GM21515 (cell line): ENCODE data around the gene HSDL2.

Source experiments
- ATAC-seq: cut with Tn5 transposase; IDR thresholded peaks from one replicate; pipeline ENCODE4 v1.9.1; 2021; ENCODE audit not compliant: unreplicated experiment

The HSDL2 gene

DNA sequence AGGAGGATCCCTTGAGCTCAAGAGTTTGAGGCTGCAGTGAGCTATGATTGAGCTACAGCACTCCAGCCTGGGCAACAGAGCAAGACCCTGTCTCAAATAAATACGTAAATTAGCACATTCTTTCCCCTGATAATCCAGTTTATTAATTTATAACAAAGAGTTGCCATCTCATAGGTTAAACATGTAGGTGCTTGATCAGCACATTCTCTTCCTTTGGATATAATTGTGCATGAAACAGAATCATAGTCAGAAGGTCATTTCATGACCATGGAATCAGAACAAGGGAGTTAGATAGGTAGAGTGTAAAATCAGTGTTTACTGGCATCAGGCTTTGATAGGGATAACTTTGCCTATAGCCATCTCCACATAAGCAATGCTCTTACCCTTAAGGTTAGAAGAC, 63.7 kb downstream of the HSDL2 start:
- no peak for ATAC-seq

DNA sequence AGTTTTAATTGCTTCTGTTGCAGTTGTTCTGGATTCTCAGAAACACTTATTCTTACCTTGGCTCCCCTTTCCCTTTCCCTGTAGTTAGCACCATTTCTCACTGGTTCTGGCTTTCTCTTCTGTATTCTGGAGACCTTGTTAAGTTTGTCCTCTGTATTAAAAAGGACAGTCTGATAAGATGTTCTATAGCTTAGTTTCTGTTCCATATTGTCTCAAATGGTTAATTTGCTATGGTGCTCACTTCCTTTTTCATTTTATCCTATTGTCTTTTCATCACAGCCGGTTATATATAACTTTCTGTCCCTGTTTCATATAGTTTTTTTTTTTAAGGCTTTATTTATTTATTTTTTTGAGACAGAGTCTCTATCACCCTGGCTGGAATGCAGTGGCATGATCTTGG, 65.3 kb downstream of the HSDL2 start:
- ATAC-seq = no peak

DNA sequence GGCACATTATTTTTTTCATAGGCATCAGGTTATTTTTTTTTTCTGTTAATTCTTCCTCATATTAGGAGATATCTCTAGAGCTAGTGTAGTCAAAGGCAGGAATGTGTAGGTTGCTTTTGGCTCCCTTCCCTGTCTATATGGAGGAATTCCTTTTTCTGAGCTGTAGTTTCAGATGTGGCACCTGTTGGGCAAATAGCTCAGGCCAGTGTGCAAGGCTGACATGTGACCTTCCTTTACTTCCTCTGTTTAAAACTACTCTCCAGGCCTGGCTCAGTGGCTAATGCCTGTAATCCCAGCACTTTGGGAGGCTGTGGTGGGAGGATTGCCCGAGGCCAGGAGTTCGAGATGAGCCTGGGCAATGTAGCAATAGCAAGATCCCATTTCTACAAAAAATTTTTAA, 66.2 kb downstream of the HSDL2 start:
- no peak for ATAC-seq

DNA sequence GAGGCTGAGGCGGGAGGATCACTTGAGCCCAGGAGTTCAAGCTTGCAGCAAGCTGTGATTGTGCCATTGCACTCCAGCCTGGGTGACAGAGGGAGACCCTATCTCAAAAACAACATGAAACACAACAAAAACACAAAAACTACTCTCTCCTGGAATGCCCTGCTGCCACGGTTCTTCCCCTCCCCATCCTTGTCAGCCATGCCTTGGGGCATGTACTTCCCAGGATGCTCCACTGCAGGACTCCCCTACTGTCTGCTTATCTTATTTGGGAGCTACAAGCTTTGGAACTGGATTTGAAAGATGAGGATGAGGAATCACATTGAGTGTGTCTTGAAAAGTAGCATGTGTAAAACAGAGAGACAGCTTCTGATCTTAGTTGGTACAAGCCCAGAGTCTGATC, 66.6 kb downstream of the HSDL2 start:
- ATAC-seq = no peak

DNA sequence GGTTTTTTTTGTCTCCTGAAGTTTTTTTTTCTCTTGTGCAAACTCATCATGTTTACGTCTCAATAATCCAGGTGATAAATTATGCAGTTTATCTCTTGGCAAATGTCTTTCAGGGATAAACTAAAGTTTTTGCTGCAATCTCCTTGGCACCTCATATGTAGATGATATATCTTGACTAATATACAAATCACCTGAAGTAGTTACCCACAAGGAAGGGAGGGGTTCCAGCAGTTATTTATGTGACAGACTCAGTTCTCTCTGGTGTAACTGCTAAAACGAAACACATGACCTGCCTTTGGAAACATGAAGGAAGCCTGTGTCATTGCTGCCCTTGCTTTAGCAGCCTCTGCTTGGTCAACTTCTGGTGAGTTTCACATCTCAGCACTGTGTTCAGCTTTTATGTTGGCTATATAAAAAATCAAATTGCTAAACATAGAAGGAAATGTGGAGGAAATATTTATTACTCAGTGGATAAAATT, 67.4 kb downstream of the HSDL2 start:
- ATAC-seq = no peak

DNA sequence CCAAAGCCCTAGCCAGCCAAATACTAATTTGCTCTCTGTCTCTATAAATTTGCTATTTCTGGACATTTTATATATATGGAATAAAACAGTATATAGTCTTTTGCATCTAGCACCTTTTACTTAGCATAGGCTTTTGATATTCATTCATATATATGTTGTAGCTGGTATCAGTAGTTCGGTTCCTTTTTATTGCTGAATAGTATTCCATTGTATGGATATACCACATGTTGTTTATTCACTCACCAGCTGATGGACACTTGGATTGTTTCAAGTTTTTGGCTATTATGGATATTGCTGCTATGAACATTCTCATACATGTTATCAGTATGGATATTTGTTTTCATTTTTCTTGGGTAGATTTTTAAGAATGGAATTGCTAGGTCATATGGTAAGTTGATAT, 82.9 kb downstream of the HSDL2 start:
- ATAC-seq = no peak

DNA sequence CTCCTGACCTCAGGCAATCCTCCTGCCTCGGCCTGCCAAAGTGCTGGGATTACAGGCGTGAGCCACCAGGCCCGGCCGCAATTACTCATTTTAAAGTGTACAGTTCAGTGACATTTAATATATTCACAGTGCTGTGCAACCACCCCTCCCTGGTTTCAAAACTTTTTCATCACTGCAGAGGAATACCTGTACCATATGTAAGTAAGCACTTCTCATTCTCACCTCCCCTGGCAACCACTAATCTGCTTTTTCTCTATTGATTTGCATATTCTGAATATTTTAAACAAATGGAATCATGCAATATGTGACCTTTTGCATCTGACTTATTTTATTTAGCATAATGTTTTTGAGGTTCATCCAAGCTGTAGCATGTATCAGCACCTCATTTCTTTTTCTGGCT, 85.4 kb downstream of the HSDL2 start:
- ATAC-seq = no peak

DNA sequence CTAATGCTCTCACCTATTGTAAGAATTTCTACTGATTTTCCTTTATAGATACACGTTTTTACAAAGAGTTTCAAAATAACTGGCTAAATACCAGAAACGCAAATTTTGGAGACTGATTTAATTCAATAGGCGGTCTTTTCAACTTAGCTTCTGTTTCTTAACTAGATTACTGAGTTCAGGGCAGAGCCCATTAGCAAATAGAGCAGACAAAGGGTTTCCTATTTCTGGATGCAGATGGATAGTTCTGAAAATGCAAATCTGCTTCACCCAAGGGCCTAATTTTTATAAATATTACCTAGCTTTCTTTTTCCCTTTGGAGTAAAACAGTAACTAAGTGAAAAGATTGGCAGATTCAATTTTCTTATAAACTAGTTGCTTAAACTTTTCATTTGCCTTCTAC, 93.1 kb downstream of the HSDL2 start:
- ATAC-seq = no peak

DNA sequence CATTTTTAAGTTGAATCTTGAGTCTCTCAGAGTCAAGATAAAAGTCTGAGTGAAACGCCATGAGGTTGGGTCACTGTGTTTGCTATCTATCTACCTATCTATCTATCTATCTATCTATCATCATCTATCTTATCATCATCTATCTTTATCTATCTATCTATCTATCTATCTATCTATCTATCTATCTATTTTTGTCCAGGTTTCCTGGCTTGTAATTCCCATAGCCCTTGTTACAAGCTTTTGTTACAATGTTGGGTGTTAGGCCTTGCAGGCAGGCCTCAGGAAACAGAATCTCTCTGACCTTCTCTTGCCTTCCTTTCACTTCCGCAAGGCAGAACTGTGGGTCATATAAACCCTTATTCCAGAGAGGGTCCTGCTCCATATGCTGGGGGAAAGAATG, 94.1 kb downstream of the HSDL2 start:
- ATAC-seq = no peak

DNA sequence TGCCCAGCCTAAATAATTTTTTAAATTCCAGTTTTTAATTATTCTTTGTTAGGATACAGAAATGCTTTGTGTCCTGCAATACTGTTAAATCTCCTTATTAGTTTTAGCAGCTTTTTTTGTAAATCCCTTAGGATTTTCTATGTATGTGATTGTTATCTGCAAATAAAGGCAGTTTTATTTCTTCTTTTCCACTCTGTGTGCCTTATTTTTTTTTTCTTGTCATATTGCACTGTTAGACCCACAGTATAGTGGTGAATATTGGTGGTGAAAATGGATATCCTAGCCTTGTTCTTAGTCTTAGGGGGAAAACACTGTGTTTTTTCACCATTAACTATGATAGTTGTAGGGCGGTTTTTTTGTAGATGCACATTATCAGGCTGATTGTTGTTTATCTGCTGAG, 95.4 kb downstream of the HSDL2 start:
- ATAC-seq = no peak

DNA sequence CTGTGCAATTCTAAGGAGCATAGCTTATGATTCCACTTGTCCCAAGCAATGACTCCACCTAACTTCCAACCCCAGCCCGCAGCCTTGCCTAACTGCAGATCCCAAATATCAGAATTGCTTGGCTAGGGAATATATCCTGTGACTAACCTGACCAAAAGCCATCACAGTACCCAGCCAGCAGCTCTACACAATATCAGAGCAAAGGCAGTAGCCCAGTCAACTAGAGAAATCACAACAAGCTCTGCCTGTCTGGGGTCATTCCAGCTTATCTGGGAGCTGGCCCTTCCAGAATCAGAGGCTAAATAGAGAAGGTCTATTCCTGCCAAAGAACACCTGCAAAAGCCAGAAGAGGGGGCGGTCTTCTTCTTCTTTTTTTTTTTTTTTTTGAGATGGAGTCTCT, 97.4 kb downstream of the HSDL2 start:
- ATAC-seq = no peak

DNA sequence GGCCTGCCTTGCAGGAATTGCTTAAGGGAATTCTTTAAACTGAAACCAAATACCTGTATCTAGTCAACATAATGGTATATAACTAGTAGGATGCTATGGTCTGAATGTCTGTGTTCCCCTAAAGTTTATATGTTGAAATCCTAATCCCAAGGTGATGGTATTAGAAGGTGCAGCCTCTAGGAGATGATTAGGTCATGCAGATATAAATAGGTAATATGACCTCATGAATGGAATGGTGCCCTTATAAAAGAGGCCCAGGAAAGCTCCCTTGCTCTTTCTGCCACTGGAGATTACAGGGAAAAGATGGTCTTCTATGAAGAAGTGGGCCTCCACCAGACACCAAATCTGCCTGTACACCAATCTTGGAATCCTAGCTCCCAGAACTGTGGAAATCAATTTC, 99.3 kb downstream of the HSDL2 start:
- ATAC-seq = no peak

DNA sequence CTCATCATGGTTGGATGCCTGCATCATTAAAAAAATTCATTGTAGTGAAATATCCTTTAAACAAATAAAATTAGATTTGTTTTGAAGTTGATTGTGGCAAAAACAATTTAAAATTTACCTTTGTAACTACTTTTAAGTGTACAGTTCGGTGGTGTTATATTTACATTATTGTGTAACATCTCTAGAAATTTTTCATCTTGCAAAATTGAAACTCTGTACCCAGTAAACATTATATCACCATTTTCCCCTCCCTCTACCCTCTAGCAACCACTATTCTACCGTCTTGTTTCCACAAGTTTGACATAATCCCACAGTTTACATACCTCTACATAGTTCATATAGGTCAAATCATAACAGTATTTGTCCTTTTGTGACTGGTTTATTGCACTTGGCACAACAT, 104.7 kb downstream of the HSDL2 start:
- ATAC-seq = no peak

DNA sequence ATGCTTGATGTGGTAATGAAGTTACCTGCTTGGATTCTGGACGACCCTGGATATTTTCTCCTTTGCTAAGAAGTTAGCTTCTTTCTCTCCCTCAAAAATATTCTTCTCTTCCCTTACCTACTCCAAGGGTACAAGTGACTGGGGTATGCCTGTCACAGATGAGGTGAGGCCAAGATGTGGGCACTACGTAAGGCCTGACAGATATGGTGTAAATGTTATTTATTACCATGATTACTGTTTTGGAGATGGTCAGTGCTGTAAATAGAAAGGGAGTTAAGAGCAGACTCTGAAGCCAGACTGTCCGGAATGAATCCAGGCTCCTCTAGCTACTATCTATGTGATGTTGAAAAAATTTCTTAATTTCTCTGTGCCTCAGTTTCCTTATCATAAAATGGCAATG, 105.7 kb downstream of the HSDL2 start:
- ATAC-seq = no peak

DNA sequence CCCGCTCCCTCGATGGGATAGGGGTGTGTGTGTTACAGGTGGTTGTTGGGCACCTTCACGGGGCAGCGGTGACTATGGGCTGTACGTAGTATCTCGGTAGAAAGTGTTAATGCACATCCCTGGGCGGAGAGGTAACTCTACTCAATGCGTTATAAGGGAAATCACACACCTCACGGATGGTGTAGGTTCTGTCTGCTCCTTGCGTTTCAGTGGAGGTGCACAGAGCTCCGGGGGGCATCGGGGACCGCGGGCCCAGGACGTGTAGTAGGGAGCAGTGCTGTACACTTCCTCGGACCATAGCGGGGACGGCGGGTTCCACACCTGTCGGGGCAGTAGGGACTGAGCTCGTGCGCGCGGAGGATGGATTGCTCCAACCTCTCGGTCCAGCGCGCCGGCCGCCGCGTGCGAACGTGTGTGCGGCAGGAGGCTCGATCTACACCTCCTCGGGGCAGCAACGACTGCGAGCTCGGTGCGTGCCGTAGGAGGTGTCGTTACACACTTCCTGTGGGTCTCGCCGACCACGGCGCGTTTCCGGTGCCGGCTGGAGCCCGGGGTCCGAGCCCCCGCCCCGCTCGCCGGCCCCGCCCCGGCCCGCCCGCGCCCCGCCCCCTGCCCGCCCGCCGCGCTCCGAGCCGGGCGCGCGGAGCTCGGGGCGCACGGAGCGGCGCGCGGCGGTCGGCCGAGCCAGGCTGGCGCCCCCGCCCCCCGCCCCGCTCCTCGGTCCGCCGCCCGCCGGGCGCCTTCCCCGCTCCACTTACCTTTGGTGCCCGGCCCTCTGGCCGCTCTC, 106.5 kb downstream of the HSDL2 start, which contains the start of gene KIAA1958:
TSS of gene KIAA1958 (plus strand) at position 607 of the 787 bp plus-strand sequence. CDS start 87,254 bp downstream, outside the sequence.
- ATAC-seq = peak; percentile 94

DNA sequence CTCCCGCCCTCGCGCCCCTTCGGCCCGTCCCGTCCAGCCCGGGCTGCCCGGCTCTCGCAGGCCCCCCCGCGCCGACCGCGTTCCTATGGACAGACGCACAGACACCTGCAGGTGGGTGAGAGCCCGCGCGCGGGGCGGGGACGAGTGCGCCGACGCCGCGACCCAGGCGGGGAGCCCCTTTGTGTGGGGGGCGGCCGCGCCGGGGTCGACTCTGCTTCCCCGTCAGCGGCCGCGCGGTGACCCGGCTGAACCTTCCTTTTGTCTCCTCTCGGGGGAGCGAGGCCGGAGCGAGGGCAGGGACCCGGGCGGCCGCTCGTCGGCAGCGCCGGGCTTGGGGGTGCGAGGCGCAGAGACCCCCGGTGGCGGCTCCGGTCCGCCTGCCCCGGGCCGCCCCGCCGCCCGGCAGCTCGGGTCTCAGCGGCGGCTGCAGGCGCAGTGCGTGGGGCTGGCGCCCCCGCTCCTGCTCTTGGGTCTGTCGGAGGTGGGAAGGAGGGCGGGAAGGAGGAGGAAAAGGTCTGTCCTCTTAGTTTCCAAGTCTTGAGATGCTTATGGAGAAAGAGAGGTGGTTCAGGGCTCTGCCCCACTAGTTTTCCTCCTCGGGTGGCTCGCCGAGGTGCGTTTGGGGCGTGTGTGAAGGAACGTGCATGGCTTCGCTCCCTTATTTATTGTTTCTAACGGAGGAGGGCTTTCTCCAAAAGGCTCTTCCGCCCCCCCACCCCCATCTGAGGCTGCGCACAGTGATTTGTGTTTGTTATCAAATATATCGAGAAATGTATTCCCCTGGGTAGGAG, 107.3 kb downstream of the HSDL2 start:
- peak; percentile 39 for ATAC-seq

DNA sequence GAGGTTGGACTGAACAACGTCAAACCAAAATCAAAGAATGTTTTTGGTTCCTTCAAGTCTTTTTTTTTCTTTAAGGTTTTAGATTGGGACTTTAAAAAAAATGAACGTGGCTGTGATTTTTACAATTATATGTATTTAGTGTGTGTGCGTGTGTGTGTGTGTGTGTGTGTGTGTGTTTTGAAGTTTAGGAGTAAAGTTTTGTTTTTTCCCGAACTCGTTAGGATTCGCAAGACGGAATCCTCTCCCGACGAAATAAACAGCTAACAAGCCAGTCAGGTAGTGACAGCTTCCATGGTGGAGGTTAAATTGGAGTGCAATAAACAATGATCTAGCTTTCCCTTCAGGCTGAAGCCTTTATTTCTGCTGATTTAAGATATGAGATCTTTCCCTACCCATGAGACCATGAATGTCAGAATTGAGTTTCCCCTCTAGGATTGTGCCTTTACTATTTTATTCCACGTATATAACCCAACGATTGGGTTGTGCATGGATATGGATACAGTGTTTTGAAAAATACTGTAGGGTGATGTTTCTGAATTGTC, 108.0 kb downstream of the HSDL2 start:
- no peak for ATAC-seq

DNA sequence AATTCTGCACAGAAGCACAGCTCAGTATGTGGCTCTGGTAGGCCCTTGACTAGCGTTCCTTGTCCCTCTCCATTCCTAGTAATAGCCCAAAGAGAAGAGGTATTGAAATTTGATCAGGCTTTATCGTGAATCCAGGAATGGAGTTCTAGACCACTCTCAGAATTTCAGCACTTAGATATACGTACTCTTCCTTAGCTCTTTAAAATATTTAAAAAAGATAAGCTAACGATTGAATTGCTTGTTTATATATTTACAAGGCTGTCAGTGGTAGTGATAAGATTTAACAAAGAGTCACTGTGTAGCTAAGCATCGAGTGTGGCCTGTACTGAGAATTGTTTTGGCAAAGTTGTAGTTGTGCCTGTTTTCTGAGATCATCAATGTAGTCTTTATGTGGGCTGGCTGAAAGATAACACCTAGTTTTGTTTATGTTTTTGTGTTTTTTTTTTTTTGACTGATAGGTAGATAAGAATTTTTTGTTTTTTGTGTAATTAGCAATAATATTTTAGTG, 109.2 kb downstream of the HSDL2 start:
- no peak for ATAC-seq

DNA sequence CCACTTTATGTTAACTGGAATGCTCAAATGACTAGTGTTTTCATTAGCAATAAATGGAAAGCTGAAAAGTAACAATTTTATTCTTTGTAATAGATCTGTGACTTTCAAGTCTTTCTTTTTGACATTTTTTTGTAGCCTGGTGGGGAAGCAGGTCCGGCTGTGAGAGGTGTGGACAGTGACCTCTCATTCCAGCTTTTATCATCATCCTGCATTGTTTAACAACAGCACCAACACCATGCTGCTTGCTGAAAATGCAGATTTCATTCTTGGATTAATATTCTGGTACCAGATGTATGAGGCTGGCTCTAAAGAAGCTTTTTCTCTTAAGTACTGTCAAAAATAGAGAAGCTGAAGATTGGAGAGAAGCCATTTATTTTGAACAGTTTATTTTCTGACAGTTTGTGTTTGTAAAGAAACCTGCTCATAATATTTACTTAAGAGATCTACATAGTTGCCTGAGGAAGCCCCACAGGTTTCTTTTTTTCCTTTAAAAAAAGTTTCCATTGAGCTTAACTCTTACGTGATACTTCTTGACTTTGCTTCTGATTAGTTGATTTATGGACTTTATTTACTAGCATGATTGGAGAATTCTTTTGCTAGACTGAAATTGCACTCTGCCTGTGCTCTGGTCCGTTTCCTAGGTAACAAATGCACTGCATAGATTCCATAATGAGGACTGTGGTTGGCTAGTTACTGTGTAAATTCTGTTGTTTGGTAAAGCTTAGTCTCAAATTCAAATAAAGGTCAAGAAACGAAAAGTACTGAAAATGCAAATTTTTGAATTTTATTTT, 110.2 kb downstream of the HSDL2 start:
- ATAC-seq = no peak

DNA sequence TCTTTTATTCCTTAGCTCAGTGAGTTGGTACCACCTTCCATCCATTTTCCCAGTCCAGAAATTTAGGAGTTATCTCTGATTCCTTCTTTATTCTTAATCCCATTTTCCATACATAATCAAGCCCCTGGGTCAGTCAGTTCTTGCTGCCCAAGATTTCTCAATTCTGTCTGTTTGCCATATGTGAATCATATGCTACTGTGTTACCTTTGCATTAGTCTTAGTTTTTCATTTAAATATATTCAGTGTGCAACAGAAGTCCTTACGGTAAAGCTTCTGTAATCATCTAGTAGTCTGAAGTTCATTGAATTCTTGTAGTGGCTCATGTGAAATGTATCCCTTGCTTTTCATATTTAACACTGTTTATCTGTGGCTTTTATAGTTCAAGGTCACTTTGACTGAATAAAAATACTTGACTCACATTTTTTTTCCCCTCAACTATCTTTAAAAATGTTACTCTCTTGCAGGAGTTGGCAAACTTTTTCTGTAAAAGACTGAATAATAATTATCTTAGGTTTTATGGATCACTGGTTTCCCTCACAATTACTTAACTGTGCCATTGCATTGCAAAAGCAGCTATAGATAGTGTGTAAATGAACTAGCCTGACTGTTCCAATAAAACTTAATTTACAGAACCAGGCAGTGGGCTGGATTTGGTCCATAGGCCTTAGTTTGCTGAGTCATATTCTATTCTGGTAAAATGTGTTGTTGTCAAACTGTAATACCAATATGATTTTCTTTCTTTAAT, 113.7 kb downstream of the HSDL2 start:
- no peak for ATAC-seq
